H1 (cell line): ENCODE data around the gene ARHGAP32. TPM values are rescaled to one million over a fixed set of nuclear protein-coding genes. Genes with fewer than 3 reads are reported as not detected.
A peak's percentile ranks its signal among the peaks of the same experiment; 100 is the strongest.

Experiments used
- CTCF ChIA-PET: fragments of 300-600 bp; sonication (Branson Sonifier 250); formaldehyde crosslinking; loops from one replicate; lab custom pipeline; 2021; ENCODE audit not compliant: partially characterized antibody; lab: Charles Lee
- POLR2A ChIA-PET: fragments of 300-600 bp; sonication (Branson Sonifier 250); formaldehyde crosslinking; loops from one replicate; lab custom pipeline; 2021; ENCODE audit warnings: inconsistent platforms; ENCODE audit not compliant: partially characterized antibody; lab: Charles Lee
- DNase-seq, 2 experiments: peaks; one replicate each; pipeline versions ENCODE4 v3.0.0 to v3.0.0-alpha.2; 2010 to 2022; ENCODE audit warnings: low spot score in 2 of 2, low read depth in 1 of 2, mixed read lengths in 1 of 2
- FAIRE-seq: peaks from 2 replicates; lab custom pipeline; 2011; peaks lifted over from hg19 to GRCh38; lab: Jason Lieb, UNC
- H2AFZ ChIP-seq: 2 replicates; pipeline ENCODE4 v1.8.1; 2012; ENCODE audit warnings: low read length, inconsistent platforms
- H2AK5ac ChIP-seq: 2 replicates; pipeline ENCODE4 v1.6.1; 2013; ENCODE audit warnings: low read depth, low read length
- H2BK120ac ChIP-seq: replicated peaks from 2 replicates; pipeline ENCODE3; 2013; ENCODE audit warnings: low read depth, low read length, inconsistent platforms
- H2BK12ac ChIP-seq: 2 replicates; pipeline ENCODE4 v1.6.1; 2013; ENCODE audit warnings: low read depth, low read length
- H2BK15ac ChIP-seq: 2 replicates; pipeline ENCODE4 v1.6.1; 2013; ENCODE audit warnings: low read length
- H2BK20ac ChIP-seq: 2 replicates; pipeline ENCODE4 v1.6.1; 2013; ENCODE audit warnings: low read length
- H2BK5ac ChIP-seq: 2 replicates; pipeline ENCODE4 v1.6.1; 2013; ENCODE audit warnings: low read depth, low read length
- H3K14ac ChIP-seq: 2 replicates; pipeline ENCODE4 v1.6.1; 2013; ENCODE audit warnings: inconsistent platforms; ENCODE audit not compliant: insufficient read length
- H3K18ac ChIP-seq: 2 replicates; pipeline ENCODE4 v1.6.1; 2013; ENCODE audit warnings: low read length; ENCODE audit errors: extremely low read depth
- H3K23ac ChIP-seq: 2 replicates; pipeline ENCODE4 v1.6.1; 2013; ENCODE audit warnings: inconsistent platforms; ENCODE audit not compliant: insufficient read length
- H3K23me2 ChIP-seq: 2 replicates; pipeline ENCODE4 v1.6.1; 2013; ENCODE audit warnings: low read depth, low read length
- H3K27ac ChIP-seq: 2 replicates; pipeline ENCODE4 v1.6.1; 2011; ENCODE audit warnings: low read depth, low read length, inconsistent platforms
- H3K27me3 ChIP-seq, 4 experiments: replicated peaks in 1 of 4; 1 replicate in 1 of 4; 2 replicates in 3 of 4; pipeline versions ENCODE4 v1.6.1 to v1.8.1; 2011 to 2013; ENCODE audit warnings: low read length in 3 of 4, mild to moderate bottlenecking in 3 of 4, inconsistent platforms in 2 of 4, mixed read lengths in 2 of 4, moderate library complexity in 1 of 4; ENCODE audit not compliant: control insufficient read depth in 3 of 4, insufficient read depth in 3 of 4; ENCODE audit errors: extremely low read depth in 1 of 4
- H3K36me3 ChIP-seq, 4 experiments: 2 replicates each; pipeline versions ENCODE4 v1.6.1 to v1.8.1; 2011 to 2013; ENCODE audit warnings: mild to moderate bottlenecking in 4 of 4, low read length in 3 of 4, moderate library complexity in 2 of 4, control low read depth in 1 of 4, inconsistent platforms in 1 of 4; ENCODE audit not compliant: insufficient read depth in 4 of 4, control insufficient read depth in 2 of 4
- H3K4ac ChIP-seq: replicated peaks from 2 replicates; pipeline ENCODE3; 2013; ENCODE audit warnings: low read length, low read depth, mixed read lengths, inconsistent platforms; ENCODE audit not compliant: insufficient read length
- H3K4me1 ChIP-seq, 4 experiments: replicated peaks in 1 of 4; 1 replicate in 1 of 4; 2 replicates in 3 of 4; pipeline versions ENCODE4 v1.6.1 to v1.8.1; 2011 to 2013; ENCODE audit warnings: low read length in 3 of 4, inconsistent platforms in 2 of 4, mixed read lengths in 1 of 4; ENCODE audit not compliant: insufficient read depth in 4 of 4, control insufficient read depth in 3 of 4
- H3K4me2 ChIP-seq, 2 experiments: 2 replicates each; pipeline versions ENCODE4 v1.6.1 to v1.8.1; 2011 to 2013; ENCODE audit warnings: low read depth in 2 of 2, low read length in 2 of 2, control low read depth in 1 of 2, inconsistent platforms in 1 of 2, mild to moderate bottlenecking in 1 of 2; ENCODE audit not compliant: insufficient read depth in 1 of 2
- H3K4me3 ChIP-seq, 4 experiments: fragments of 200-600, 300-600 bp in 1 of 4; sonication (generic), shearing (Covaris generic), sonication (Bioruptor Twin) in 1 of 4; 2 replicates each; pipeline versions ENCODE4 v1.5.1 to v1.8.1; 2011 to 2016; ENCODE audit warnings: low read length in 4 of 4, low read depth in 3 of 4, control low read depth in 2 of 4, inconsistent platforms in 2 of 4, mild to moderate bottlenecking in 2 of 4, mixed read lengths in 1 of 4, moderate library complexity in 1 of 4; ENCODE audit not compliant: insufficient read depth in 2 of 4; ENCODE audit errors: extremely low read depth in 1 of 4
- H3K56ac ChIP-seq: replicated peaks from 2 replicates; pipeline ENCODE3; 2013; ENCODE audit warnings: low read depth, mild to moderate bottlenecking, mixed read lengths, low read length, inconsistent platforms; ENCODE audit not compliant: insufficient read length
- H3K79me1 ChIP-seq: 2 replicates; pipeline ENCODE4 v1.6.1; 2013; ENCODE audit warnings: low read depth, low read length, control low read depth
- H3K79me2 ChIP-seq, 2 experiments: 2 replicates each; pipeline versions ENCODE4 v1.6.1 to v1.8.1; 2012 to 2013; ENCODE audit warnings: low read length in 2 of 2, mild to moderate bottlenecking in 2 of 2, inconsistent platforms in 1 of 2; ENCODE audit not compliant: insufficient read depth in 2 of 2, control insufficient read depth in 1 of 2
- H3K9ac ChIP-seq, 4 experiments: replicated peaks in 1 of 4; 1 replicate in 1 of 4; 2 replicates in 3 of 4; pipeline versions ENCODE4 v1.6.1 to v1.8.1; 2011 to 2013; ENCODE audit warnings: low read depth in 3 of 4, low read length in 3 of 4, control low read depth in 2 of 4, mild to moderate bottlenecking in 2 of 4, moderate library complexity in 2 of 4, inconsistent platforms in 1 of 4; ENCODE audit errors: extremely low read depth in 1 of 4
- H3K9me3 ChIP-seq, 2 experiments: 2 replicates each; pipeline versions ENCODE4 v1.6.1 to v1.8.1; 2012 to 2013; ENCODE audit warnings: mild to moderate bottlenecking in 2 of 2, moderate library complexity in 2 of 2, control low read depth in 1 of 2, inconsistent platforms in 1 of 2, low read depth in 1 of 2, low read length in 1 of 2, mixed read lengths in 1 of 2; ENCODE audit not compliant: insufficient read depth in 2 of 2
- H4K20me1 ChIP-seq, 2 experiments: replicated peaks in 1 of 2; 2 replicates each; pipeline versions ENCODE3 to v1.8.1; 2011 to 2013; ENCODE audit warnings: inconsistent platforms in 2 of 2, low read length in 2 of 2, mild to moderate bottlenecking in 1 of 2; ENCODE audit not compliant: insufficient read depth in 2 of 2, control insufficient read depth in 1 of 2
- H4K5ac ChIP-seq: 2 replicates; pipeline ENCODE4 v1.6.1; 2013; ENCODE audit warnings: low read length, low read depth, mixed read lengths, inconsistent platforms; ENCODE audit not compliant: insufficient read length
- H4K8ac ChIP-seq: 2 replicates; pipeline ENCODE4 v1.8.0; 2013; ENCODE audit warnings: mild to moderate bottlenecking, moderate library complexity, low read length, inconsistent platforms; ENCODE audit not compliant: insufficient read depth; ENCODE audit errors: extremely low read depth
- H4K91ac ChIP-seq: replicated peaks from 2 replicates; pipeline ENCODE3; 2013; ENCODE audit warnings: low read length, mixed read lengths, inconsistent platforms; ENCODE audit not compliant: insufficient read length
- HDAC2 ChIP-seq, 2 experiments: fragments of 300-600 bp in 1 of 2; sonication (generic) in 1 of 2; IDR thresholded peaks; 2 replicates each; pipeline ENCODE4 v1.6.1; 2011 to 2012; ENCODE audit warnings: low read depth in 2 of 2, low read length in 2 of 2, mild to moderate bottlenecking in 2 of 2, moderate library complexity in 2 of 2, borderline replicate concordance in 1 of 2, inconsistent platforms in 1 of 2
- POLR2A ChIP-seq, 2 experiments: IDR thresholded peaks; 1 replicate in 1 of 2; 2 replicates in 1 of 2; pipeline ENCODE4 v1.6.1; 2011; ENCODE audit warnings: low read depth in 2 of 2, low read length in 2 of 2, mild to moderate bottlenecking in 2 of 2; ENCODE audit errors: control extremely low read depth in 1 of 2
- WGBS, 2 experiments: shearing (Covaris generic) in 1 of 2; methylation state at CpG; one replicate each; pipeline versions ENCODE4 v1.1.6 to v1.1.7; 2013 to 2015; ENCODE audit warnings: low lambda C conversion rate in 2 of 2, mixed read lengths in 2 of 2, inconsistent platforms in 1 of 2, low coverage in 1 of 2, missing lambda C conversion rate in 1 of 2; ENCODE audit not compliant: insufficient replicate concordance in 2 of 2, insufficient coverage in 1 of 2, insufficient read length in 1 of 2; ENCODE audit errors: extremely low coverage in 1 of 2, missing lambda C conversion rate in 1 of 2; 5-methylcytosine and 5-hydroxymethylcytosine counted together
- polyA plus RNA-seq, 7 experiments: library from polyadenylated mRNA; depleted of rRNA in 3 of 7; stranded (reverse) in 5 of 7; unstranded in 2 of 7; fragments of >200 nt in 5 of 7; fragments of 200-250 nt in 2 of 7; gene quantifications; 1 replicate in 5 of 7; 2 replicates in 1 of 7; 4 replicates in 1 of 7; pipeline versions ENCODE4 v1.2.1 to v1.2.3, GENCODE V29; 2011 to 2013; ENCODE audit warnings: missing spikeins in 2 of 7, mixed read lengths in 2 of 7
- total RNA-seq: library from RNA; stranded (reverse); fragmentation: NEBNext Ultra II Directional; extraction: Animal tissue kit (Norgen Biotek cat#: 25700); gene quantifications from 2 replicates; pipeline ENCODE4 v1.2.1, GENCODE V29; 2021

The ARHGAP32 gene
- total and polyA plus RNA-seq, 2 of the 8 experiments (the other 6 are each of a cell fraction or from before 2014, with no cell fraction given), result 13.7 to 30.0 TPM

DNA sequence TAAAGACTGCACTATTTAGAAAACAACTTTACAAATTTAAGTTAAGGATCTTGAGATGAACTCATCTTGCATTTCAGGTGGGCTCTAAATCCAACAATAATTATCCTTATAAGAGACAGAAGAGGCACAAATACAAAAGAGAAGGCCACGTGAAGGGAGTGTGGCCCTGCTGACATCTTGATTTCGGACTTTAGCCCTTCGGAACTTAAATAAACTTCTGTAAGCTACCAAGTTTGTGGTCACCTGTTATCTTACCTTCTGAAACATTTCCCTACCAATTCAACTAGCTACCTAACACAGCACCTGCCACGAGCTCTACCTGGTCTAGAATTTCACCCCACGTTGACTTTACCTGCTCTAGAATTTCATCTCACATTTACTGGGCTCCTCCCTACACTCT, 42.9 kb upstream of the ARHGAP32 start:
- H4K20me1 ChIP-seq, result peaks cover 0 to 2% of the 10 kb centered on the region in 2 experiments
- H3K4ac ChIP-seq, result no peak overlapping the region
- no peak overlapping the region; the same call in 1 of the 2 replicates for H2BK12ac ChIP-seq
- H3K79me2 ChIP-seq, result peaks cover 0 to 35% of the 10 kb centered on the region in 2 experiments; a peak in 3 of 4 replicates
- no peak overlapping the region for H4K8ac ChIP-seq
- no peak overlapping the region for H2BK120ac ChIP-seq
- H2BK5ac ChIP-seq, result no peak overlapping the region
- H3K79me1 ChIP-seq, result peaks cover 2% of the 10 kb centered on the region; the same call in 1 of the 2 replicates
- 96% methylated on average over 5 of the region's 5 CpGs; no CpG with 5 or more reads in 1 of the 2 experiments for WGBS, 2 experiments
- H2AK5ac ChIP-seq, result no peak overlapping the region; the same call in 1 of the 2 replicates
- peak overlapping the region; percentile 21; the same call in 1 of the 2 replicates for H3K27ac ChIP-seq
- H2AFZ ChIP-seq, result no peak overlapping the region
- no peak overlapping the region for H3K4me3 ChIP-seq
- DNase-seq (no peak), FAIRE-seq (no peak)
- H3K9ac ChIP-seq, result no peak overlapping the region
- no peak overlapping the region for H3K14ac ChIP-seq
- H3K4me2 ChIP-seq, result no peak overlapping the region
- no peak overlapping the region for H4K91ac ChIP-seq
- H3K4me1 ChIP-seq, result peaks cover 0 to 3% (median 0%) of the 10 kb centered on the region in 4 experiments; a peak in 2 of 7 replicates
- no peak overlapping the region for H2BK20ac ChIP-seq
- CTCF ChIA-PET, result interaction anchor here (0.6 to 1.1 kb wide), 5 partner anchors 9 to 424 kb away, joined by 3 to 4 read pairs (median 3); no protein-coding TSS in a partner anchor
- no peak overlapping the region for H3K56ac ChIP-seq
- no peaks in the 10 kb centered on the region for H3K9me3 ChIP-seq
- no peak overlapping the region for H2BK15ac ChIP-seq
- H3K23me2 ChIP-seq, result no peaks in the 10 kb centered on the region
- POLR2A ChIA-PET, result interaction anchor here (0.9 kb wide), 1 partner anchor 11 kb away, joined by 3 read pairs; no protein-coding TSS in a partner anchor
- H3K23ac ChIP-seq, result no peak overlapping the region
- H3K36me3 ChIP-seq, result no peaks in the 10 kb centered on the region
- TF ChIP-seq HDAC2 (IDR thresholded peaks at IDR 0.05; ENCODE audit: borderline replicate concordance in 1 of 2, low read depth in 2 of 2, low read length in 2 of 2) (no peak), POLR2A (IDR thresholded peaks at IDR 0.05; ENCODE audit: control extremely low read depth in 1 of 2, low read depth in 2 of 2, low read length in 2 of 2) (no peak)
- H3K18ac ChIP-seq, result no peak overlapping the region
- no peak overlapping the region for H4K5ac ChIP-seq
- H3K27me3 ChIP-seq, result no peaks in the 10 kb centered on the region
